Body of pancreas (tissue), 4 donors: Measurements from ENCODE around the gene SESN2. TPM values are rescaled to one million over a fixed set of nuclear protein-coding genes. Genes with fewer than 3 reads are reported as not detected.

ENCODE experiments used
- ATAC-seq: fragments of 150-250 bp; one replicate; pipeline ENCODE4 v1.9.1; 2016
- DNase-seq, 4 donors: peaks; one replicate each; pipeline ENCODE4 v3.0.0-alpha.2; 2019
- H3K27ac ChIP-seq, 4 donors: fragments of 200-600 bp; sonication (generic); 1 replicate in 3 of 4; 2 replicates in 1 of 4; pipeline versions ENCODE4 v1.5.1 to v1.6.1; 2016 to 2019; ENCODE audit warnings: mild to moderate bottlenecking in 1 of 4, mixed read lengths in 1 of 4, moderate library complexity in 1 of 4
- H3K27me3 ChIP-seq, 2 donors: fragments of 200-600 bp; sonication (generic); one replicate each; pipeline ENCODE4 v1.6.0; 2016; ENCODE audit warnings: mild to moderate bottlenecking in 1 of 2
- H3K36me3 ChIP-seq, 2 donors: fragments of 200-600 bp; sonication (generic); replicated peaks in 1 of 2; 2 replicates each; pipeline ENCODE4 v1.5.1; 2016; ENCODE audit warnings: low read depth in 2 of 2; ENCODE audit not compliant: insufficient read depth in 1 of 2
- H3K4me1 ChIP-seq: fragments of 200-600 bp; sonication (generic); one replicate; pipeline ENCODE4 v1.6.0; 2016
- H3K4me3 ChIP-seq, 2 donors: fragments of 200-600 bp; sonication (generic); 1 replicate in 1 of 2; 2 replicates in 1 of 2; pipeline ENCODE4 v1.5.1; 2016 to 2019
- H3K9me3 ChIP-seq, 3 donors: fragments of 200-600 bp; sonication (generic); 1 replicate in 2 of 3; 2 replicates in 1 of 3; pipeline ENCODE4 v1.5.1; 2016
- POLR2A ChIP-seq, 3 donors: fragments of 450-650 bp; IDR thresholded peaks; one replicate each; pipeline ENCODE4 v1.6.1; 2016; ENCODE audit warnings: antibody characterized with exemption in 3 of 3, mild to moderate bottlenecking in 2 of 3
- WGBS, 2 donors: methylation state at CpG; one replicate each; pipeline ENCODE4 v1.1.5; 2017; 5-methylcytosine and 5-hydroxymethylcytosine counted together
- intact Hi-C: fragments of 100-400 bp; cut with DNase I; formaldehyde crosslinking; loops from one replicate; pipeline ENCODE4 v1.15.1; 2023
- total RNA-seq, 2 donors: library from RNA; depleted of rRNA; stranded (reverse); fragments of >200 nt; gene quantifications; one replicate each; pipeline ENCODE4 v1.1.0, GENCODE V29; 2016
- TF ChIP-seq, protein P1 (sequence below), 7 experiments: fragments of 450-650 bp in 4 of 7; fragments of 200-600 bp in 3 of 7; sonication (generic) in 3 of 7; IDR thresholded peaks; one replicate each; pipeline ENCODE4 v1.5.1; 2016 to 2019; ENCODE audit warnings: antibody characterized with exemption in 7 of 7

SESN2 gene
- total RNA-seq, 2 donors from 2014 or later, result 8.2 to 12.5 TPM

DNA sequence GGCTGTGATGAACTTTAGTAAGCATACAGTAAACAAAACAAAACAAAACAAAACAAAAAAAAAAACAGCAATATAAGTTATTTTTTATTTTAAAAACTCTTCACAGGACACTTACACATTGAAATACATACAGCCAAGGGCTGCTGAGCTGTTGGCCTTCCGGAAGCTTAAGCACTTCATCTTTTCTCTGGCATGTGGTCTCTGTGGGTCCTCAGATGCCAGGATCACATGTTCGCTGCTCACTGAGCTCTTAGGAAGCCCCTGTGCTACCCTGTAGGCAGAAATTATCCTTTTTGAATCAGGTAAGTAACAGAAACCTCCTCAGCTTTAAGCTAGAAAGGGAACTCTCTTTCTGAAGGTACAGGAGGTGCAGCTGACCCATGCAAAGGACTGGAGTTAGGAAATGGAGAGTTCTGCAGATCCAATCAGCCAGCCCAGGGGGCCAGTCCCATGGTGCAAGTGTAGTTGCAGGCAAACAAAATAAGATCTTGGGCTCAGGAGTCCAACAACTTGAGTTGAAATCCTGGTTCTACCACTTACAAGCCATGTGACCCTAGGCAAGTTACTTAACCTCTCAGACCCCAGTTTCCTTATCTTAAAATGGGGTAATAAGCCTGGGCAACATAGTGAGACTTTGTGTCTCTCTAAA lies 47.1 kb downstream of the SESN2 start:
- H3K9me3 ChIP-seq, result no peaks in the 10 kb centered on the region
- no peaks in the 10 kb centered on the region for H3K4me1 ChIP-seq
- H3K27ac ChIP-seq, result no peak overlapping the region
- H3K4me3 ChIP-seq, result no peak overlapping the region
- no peak for ATAC-seq
- intact Hi-C loops, result no loop called here
- no peak for DNase-seq
- 44 to 81% methylated on average over 2 of the region's 2 CpGs for WGBS, 2 donors
- TF ChIP-seq, protein P1, sequence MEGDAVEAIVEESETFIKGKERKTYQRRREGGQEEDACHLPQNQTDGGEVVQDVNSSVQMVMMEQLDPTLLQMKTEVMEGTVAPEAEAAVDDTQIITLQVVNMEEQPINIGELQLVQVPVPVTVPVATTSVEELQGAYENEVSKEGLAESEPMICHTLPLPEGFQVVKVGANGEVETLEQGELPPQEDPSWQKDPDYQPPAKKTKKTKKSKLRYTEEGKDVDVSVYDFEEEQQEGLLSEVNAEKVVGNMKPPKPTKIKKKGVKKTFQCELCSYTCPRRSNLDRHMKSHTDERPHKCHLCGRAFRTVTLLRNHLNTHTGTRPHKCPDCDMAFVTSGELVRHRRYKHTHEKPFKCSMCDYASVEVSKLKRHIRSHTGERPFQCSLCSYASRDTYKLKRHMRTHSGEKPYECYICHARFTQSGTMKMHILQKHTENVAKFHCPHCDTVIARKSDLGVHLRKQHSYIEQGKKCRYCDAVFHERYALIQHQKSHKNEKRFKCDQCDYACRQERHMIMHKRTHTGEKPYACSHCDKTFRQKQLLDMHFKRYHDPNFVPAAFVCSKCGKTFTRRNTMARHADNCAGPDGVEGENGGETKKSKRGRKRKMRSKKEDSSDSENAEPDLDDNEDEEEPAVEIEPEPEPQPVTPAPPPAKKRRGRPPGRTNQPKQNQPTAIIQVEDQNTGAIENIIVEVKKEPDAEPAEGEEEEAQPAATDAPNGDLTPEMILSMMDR (IDR thresholded peaks at IDR 0.05), result no peak
- no peak for TF ChIP-seq POLR2A (IDR thresholded peaks at IDR 0.05)
- H3K27me3 ChIP-seq, result no peaks in the 10 kb centered on the region
- no peaks in the 10 kb centered on the region for H3K36me3 ChIP-seq

- H3K9me3 ChIP-seq, result no peaks in the 10 kb centered on the region
- 85 to 93% methylated on average over 3 of the region's 3 CpGs for WGBS, 2 donors
Measured at GRCh38 chr1:28308750-28309149, 49.4 kb downstream of the SESN2 start.

DNA sequence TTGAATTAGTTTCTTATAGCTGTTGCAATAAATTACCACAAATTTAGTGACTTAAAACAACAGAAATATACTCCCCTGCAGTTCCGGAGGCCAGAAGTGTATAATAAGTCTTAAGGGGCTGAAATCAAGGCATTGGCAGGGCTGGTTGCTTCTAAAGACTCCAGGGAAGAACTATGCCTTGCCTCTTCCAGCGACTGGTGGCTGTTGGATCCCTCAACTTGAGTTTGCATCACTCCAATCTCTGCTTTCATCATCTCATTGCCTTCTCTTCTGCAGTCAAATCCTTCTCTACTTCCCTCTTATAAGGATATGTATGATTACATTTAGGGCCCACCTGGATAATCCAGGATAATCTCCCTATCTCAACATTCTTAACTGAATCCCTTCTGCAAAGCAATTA lies 50.4 kb downstream of the SESN2 start:
- WGBS, 2 donors, result 75 to 78% methylated on average over 2 of the region's 2 CpGs
- no peaks in the 10 kb centered on the region for H3K36me3 ChIP-seq
- intact Hi-C loops, result no loop called here
- H3K4me1 ChIP-seq, result peaks cover 18% of the 10 kb centered on the region
- no peaks in the 10 kb centered on the region for H3K9me3 ChIP-seq
- ATAC-seq (no peak), DNase-seq (no peak)
- H3K27ac ChIP-seq, result no peak overlapping the region
- H3K4me3 ChIP-seq, result no peak overlapping the region
- no peaks in the 10 kb centered on the region for H3K27me3 ChIP-seq
- TF ChIP-seq, protein P1 (IDR thresholded peaks at IDR 0.05), result no peak
- no peak for TF ChIP-seq POLR2A (IDR thresholded peaks at IDR 0.05)

More at GRCh38 chr1:28308750-28309149, 49.4 kb downstream of the SESN2 start:
- H3K36me3 ChIP-seq, result no peaks in the 10 kb centered on the region
- no peak for TF ChIP-seq POLR2A (IDR thresholded peaks at IDR 0.05)
- TF ChIP-seq, protein P1 (IDR thresholded peaks at IDR 0.05), result no peak
- peaks cover 8% of the 10 kb centered on the region for H3K4me1 ChIP-seq
- H3K27ac ChIP-seq, result no peak overlapping the region
- no peaks in the 10 kb centered on the region for H3K27me3 ChIP-seq
- intact Hi-C loops, result no loop called here
- no peak overlapping the region for H3K4me3 ChIP-seq
- DNase-seq (no peak), ATAC-seq (no peak)

- Histone ChIP-seq H3K36me3 (no peaks in the 10 kb centered on the region), H3K27me3 (no peaks in the 10 kb centered on the region), H3K4me1 (peaks cover 30% of the 10 kb centered on the region), H3K4me3 (no peak overlapping the region), H3K27ac (peak overlapping the region; percentile 72 to 87 (median 84)), H3K9me3 (no peaks in the 10 kb centered on the region)
- WGBS, 2 donors, result 12 to 27% methylated on average over 3 to 6 of the region's 6 CpGs
- intact Hi-C loops, result no loop called here
- DNase-seq (peak; percentile 80 to 93 (median 90)), ATAC-seq (peak; percentile 89)
- TF ChIP-seq, protein P1 (IDR thresholded peaks at IDR 0.05), result peak in 1 of 7 experiments; percentile 7
- TF ChIP-seq POLR2A (IDR thresholded peaks at IDR 0.05), result peak in 1 of 3 donors; percentile 24
Measured at GRCh38 chr1:28313702-28314546, 54.6 kb downstream of the SESN2 start.
